Astrocyte of the spinal cord (primary cell): ENCODE measurements around the gene TIMM29.

Source experiments
- DNase-seq: peaks from one replicate; pipeline ENCODE4 v3.0.0; 2011; ENCODE audit warnings: low read depth, low spot score
- H3K4me3 ChIP-seq: 2 replicates; pipeline ENCODE4 v1.5.1; 2011; ENCODE audit warnings: low read depth, mild to moderate bottlenecking, low read length, moderate library complexity
- in situ Hi-C: cut with HindIII; loops from 2 replicates; pipeline ENCODE4 v1.10.0; 2017; ENCODE audit warnings: low sequenced_read_pairs
- TF ChIP-seq, protein P1 (sequence below): IDR thresholded peaks from 2 replicates; pipeline ENCODE4 v1.5.1; 2012; ENCODE audit warnings: low read depth, mild to moderate bottlenecking, low read length, inconsistent platforms

Gene TIMM29

DNA sequence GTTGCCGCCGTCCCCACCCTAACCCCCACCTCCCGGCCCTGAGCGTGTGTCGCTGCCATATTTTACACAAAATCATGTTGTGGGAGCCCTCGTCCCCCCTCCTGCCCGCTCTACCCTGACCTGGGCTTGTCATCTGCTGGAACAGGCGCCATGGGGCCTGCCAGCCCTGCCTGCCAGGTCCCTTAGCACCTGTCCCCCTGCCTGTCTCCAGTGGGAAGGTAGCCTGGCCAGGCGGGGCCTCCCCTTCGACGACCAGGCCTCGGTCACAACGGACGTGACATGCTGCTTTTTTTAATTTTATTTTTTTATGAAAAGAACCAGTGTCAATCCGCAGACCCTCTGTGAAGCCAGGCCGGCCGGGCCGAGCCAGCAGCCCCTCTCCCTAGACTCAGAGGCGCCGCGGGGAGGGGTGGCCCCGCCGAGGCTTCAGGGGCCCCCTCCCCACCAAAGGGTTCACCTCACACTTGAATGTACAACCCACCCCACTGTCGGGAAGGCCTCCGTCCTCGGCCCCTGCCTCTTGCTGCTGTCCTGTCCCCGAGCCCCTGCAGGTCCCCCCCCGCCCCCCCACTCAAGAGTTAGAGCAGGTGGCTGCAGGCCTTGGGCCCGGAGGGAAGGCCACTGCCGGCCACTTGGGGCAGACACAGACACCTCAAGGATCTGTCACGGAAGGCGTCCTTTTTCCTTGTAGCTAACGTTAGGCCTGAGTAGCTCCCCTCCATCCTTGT is 6.5 kb upstream of the TIMM29 start:
- no peak overlapping the region for H3K4me3 ChIP-seq
- no peak for DNase-seq
- TF ChIP-seq, protein P1, sequence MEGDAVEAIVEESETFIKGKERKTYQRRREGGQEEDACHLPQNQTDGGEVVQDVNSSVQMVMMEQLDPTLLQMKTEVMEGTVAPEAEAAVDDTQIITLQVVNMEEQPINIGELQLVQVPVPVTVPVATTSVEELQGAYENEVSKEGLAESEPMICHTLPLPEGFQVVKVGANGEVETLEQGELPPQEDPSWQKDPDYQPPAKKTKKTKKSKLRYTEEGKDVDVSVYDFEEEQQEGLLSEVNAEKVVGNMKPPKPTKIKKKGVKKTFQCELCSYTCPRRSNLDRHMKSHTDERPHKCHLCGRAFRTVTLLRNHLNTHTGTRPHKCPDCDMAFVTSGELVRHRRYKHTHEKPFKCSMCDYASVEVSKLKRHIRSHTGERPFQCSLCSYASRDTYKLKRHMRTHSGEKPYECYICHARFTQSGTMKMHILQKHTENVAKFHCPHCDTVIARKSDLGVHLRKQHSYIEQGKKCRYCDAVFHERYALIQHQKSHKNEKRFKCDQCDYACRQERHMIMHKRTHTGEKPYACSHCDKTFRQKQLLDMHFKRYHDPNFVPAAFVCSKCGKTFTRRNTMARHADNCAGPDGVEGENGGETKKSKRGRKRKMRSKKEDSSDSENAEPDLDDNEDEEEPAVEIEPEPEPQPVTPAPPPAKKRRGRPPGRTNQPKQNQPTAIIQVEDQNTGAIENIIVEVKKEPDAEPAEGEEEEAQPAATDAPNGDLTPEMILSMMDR = no peak
- in situ Hi-C loops = no loop called here

DNA sequence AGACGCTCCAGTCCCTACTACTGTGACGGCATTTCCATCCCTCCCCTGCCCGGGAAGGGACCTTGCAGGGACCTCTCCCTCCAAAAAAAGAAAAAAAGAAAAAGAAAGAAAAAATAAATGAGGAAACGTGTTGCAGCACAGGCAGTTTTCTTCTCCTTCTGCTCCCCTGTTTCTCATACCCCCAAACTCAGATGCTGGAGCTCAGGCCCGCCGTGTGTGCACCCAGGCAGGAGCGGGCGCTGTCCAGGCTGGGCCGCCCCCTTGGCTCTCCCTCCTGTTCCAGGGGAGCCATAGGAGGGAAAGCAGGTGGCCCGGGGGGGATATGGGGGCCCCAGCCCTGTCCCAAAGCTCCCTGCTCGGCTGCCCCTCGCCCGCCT is 6.0 kb upstream of the TIMM29 start:
- H3K4me3 ChIP-seq = no peak overlapping the region
- TF ChIP-seq, protein P1 = no peak
- DNase-seq = no peak
- in situ Hi-C loops = no loop called here

DNA sequence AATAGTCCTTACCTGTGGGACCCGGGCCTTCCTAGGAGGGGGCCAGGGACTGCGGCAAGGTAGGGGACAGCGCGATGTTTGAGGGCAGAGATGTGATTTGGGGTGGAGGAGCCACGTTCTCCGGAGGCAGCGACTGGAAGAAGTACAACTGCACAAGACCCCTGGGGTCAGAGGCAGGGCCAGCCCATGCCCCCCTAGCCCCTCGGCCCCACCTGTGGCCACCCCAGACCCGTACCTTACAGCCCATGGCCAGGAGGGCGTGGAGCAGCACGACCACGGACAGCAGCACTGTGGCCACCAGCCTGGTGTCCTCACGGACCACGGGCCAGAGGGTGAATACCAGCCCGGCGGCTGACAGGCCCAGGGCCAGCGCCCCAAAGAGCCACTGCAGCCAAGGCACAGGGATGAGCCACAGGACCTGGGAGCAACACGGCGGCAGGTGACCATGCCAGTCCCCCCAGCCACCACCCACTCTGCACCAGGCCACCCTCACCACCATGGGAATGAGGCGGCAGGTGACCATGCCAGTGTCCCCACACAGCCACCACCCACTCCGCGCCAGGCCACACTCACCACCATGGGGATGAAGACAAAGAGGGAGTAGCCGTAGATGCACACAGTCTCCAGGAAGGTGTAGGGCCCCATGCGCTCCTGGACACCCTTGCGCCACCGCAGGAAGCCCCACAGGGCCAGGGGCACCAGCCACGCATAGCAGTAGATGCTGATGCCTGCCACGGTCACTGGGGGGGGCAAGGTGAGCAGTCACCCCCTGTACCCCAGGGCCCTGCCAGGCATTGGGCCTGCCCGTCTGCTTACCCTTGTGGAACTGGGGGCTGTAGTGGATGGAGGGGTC is 5.1 kb upstream of the TIMM29 start:
- TF ChIP-seq, protein P1 = no peak
- in situ Hi-C loops = no loop called here
- no peak for DNase-seq
- H3K4me3 ChIP-seq = no peak overlapping the region

DNA sequence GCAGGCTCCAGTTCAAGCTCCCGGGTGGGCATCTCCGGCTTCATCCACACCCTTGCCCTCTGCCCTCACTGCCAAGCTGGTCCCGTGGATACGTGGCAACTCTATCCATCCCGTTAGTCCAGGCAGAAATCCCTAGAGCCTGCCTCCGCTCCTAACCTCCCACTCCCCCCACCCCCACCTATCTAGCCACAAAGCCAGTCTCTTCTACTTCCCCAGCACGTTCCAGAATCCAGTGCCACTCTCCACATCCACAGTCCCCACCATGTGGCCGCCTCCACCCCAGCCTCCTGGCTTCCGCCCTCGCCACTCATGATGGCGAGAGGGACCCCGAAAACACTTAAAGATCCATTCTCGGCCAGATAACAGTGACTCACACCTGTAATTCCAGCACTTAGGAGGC is 4.0 kb upstream of the TIMM29 start:
- no peak overlapping the region for H3K4me3 ChIP-seq
- in situ Hi-C loops = no loop called here
- DNase-seq = no peak
- TF ChIP-seq, protein P1 = no peak

DNA sequence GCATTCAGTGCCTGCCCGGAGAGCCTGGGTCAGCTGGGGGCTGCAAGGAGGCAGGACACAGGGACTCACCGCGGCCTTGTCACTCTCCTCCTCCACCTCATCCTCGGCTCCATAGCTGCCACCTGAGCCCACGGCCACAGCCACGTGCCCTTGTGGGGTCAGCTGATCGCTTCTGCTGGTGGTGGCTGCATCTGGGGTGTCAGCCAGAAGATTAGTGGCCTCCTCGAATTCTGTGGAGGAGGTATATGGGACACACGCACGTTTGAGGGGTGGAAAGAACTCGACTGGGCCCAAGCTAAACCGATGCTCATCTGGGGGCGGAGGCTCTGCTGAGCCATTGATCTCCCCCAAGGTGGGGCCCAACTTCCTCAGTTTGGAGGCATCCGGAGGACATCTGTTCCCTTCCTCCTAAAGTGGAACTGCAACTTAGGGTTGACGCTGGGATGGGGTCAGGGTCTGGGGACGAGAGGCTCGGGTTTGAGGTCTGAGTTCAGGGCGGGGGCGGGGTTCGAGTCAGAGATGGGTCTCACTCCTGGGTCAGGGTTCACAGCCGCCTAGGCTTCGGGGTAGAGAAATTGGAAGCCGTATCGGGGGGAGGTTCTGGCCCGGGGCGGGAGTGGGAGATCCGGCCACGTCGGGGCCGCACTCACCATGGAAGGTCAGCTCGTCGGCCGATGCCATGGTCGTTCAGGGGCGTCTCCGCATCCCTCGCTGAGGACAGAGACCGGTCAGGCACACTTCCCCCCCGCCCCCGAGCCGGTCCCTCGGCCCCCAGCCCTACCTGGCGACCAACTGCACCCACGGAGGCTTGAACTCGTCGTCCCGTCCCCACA is 665 bp upstream of the TIMM29 start:
- TF ChIP-seq, protein P1 = no peak
- in situ Hi-C loops = no loop called here
- peak overlapping the region; percentile 91 for H3K4me3 ChIP-seq
- DNase-seq = no peak

DNA sequence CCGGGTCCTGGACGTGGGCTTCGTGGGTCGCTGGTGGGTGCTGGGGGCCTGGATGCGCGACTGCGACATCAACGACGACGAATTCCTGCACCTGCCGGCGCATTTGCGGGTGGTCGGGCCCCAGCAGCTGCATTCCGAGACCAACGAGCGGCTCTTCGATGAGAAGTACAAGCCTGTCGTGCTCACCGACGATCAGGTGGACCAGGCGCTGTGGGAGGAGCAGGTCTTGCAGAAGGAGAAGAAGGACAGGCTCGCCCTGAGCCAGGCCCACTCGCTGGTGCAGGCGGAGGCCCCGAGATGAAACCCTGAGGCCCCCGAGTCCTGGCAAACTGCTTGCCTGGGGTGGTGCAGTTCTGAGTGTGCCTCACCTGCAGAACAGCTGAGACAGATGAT is 787 bp downstream of the TIMM29 start:
- in situ Hi-C loops = no loop called here
- DNase-seq = no peak
- peak overlapping the region; percentile 91 for H3K4me3 ChIP-seq
- TF ChIP-seq, protein P1 = no peak
